Osteoblast (primary cell): ENCODE results near the gene LRRC1. TPM values are rescaled to one million over a fixed set of nuclear protein-coding genes. Genes with fewer than 3 reads are reported as not detected.

Experiments used
- DNase-seq: peaks from one replicate; pipeline ENCODE4 v3.0.0; 2011; ENCODE audit warnings: low spot score, mixed read lengths; ENCODE audit not compliant: insufficient read length; ENCODE audit errors: missing footprints
- H2AFZ ChIP-seq: 2 replicates; pipeline ENCODE4 v1.6.0; 2011; ENCODE audit warnings: mild to moderate bottlenecking, low read length
- H3K27ac ChIP-seq: 2 replicates; pipeline ENCODE4 v1.5.1; 2011; ENCODE audit warnings: mild to moderate bottlenecking, low read depth, low read length, moderate library complexity
- H3K27me3 ChIP-seq: 2 replicates; pipeline ENCODE4 v1.6.0; 2012; ENCODE audit warnings: mild to moderate bottlenecking, control low read depth, inconsistent platforms, low read length, moderate library complexity; ENCODE audit not compliant: insufficient read depth
- H3K36me3 ChIP-seq: 2 replicates; pipeline ENCODE4 v1.5.1; 2011; ENCODE audit warnings: mild to moderate bottlenecking, low read length, control low read depth, moderate library complexity; ENCODE audit not compliant: insufficient read depth
- H3K4me1 ChIP-seq: 2 replicates; pipeline ENCODE4 v1.5.1; 2011; ENCODE audit warnings: mild to moderate bottlenecking, low read length, control low read depth, moderate library complexity; ENCODE audit not compliant: insufficient read depth
- H3K4me2 ChIP-seq: 2 replicates; pipeline ENCODE4 v1.6.0; 2011; ENCODE audit warnings: mild to moderate bottlenecking, low read length; ENCODE audit not compliant: insufficient read depth
- H3K4me3 ChIP-seq: fragments of 200-600 bp; sonication (generic); 3 replicates; pipeline ENCODE4 v1.5.1; 2012; ENCODE audit warnings: mild to moderate bottlenecking, low read length, inconsistent platforms; ENCODE audit not compliant: insufficient read depth
- H3K79me2 ChIP-seq: 2 replicates; pipeline ENCODE4 v1.6.0; 2012; ENCODE audit warnings: mild to moderate bottlenecking, low read length, control low read depth, inconsistent platforms; ENCODE audit not compliant: insufficient read depth
- H3K9me3 ChIP-seq: 2 replicates; pipeline ENCODE4 v1.5.1; 2011; ENCODE audit warnings: low read depth, low read length, control low read depth
- H4K20me1 ChIP-seq: 2 replicates; pipeline ENCODE4 v1.6.0; 2012; ENCODE audit warnings: mild to moderate bottlenecking, low read length, control low read depth; ENCODE audit not compliant: insufficient read depth
- total RNA-seq: library from RNA; depleted of rRNA; stranded (reverse); fragments of >200 nt; gene quantifications from 2 replicates; pipeline ENCODE4 v1.2.3, GENCODE V29; 2012
- TF ChIP-seq, protein P1 (sequence below): IDR thresholded peaks from 2 replicates; pipeline ENCODE4 v1.5.1; 2011; ENCODE audit warnings: mild to moderate bottlenecking, low read depth, low read length, moderate library complexity; ENCODE audit errors: extremely low read depth

Gene LRRC1
- total RNA-seq, 1 donor, result 7.2 TPM

DNA sequence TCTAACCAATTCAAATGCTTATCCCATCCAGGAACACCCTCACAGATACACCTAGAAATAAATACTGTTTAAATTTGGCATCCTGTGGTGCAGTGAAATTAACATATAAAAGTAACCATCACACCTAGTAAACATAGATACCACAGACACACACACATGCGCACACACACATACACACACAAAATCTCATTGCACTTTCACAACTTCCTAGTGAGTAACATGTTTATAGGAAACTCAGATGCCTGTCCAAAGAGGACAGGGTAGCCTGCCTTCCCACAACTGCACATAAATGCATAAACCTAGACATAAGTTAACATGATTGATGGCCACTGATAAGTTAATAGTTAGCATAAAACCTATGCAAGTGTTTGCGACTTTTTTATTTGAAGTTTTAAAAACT lies 56.8 kb downstream of the LRRC1 start:
- TF ChIP-seq, protein P1, sequence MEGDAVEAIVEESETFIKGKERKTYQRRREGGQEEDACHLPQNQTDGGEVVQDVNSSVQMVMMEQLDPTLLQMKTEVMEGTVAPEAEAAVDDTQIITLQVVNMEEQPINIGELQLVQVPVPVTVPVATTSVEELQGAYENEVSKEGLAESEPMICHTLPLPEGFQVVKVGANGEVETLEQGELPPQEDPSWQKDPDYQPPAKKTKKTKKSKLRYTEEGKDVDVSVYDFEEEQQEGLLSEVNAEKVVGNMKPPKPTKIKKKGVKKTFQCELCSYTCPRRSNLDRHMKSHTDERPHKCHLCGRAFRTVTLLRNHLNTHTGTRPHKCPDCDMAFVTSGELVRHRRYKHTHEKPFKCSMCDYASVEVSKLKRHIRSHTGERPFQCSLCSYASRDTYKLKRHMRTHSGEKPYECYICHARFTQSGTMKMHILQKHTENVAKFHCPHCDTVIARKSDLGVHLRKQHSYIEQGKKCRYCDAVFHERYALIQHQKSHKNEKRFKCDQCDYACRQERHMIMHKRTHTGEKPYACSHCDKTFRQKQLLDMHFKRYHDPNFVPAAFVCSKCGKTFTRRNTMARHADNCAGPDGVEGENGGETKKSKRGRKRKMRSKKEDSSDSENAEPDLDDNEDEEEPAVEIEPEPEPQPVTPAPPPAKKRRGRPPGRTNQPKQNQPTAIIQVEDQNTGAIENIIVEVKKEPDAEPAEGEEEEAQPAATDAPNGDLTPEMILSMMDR, result no peak
- Histone ChIP-seq H3K4me2 (no peak overlapping the region), H3K36me3 (no peaks in the 10 kb centered on the region), H4K20me1 (no peaks in the 10 kb centered on the region), H3K4me3 (no peak overlapping the region), H3K9me3 (no peaks in the 10 kb centered on the region), H2AFZ (no peak overlapping the region), H3K27me3 (no peaks in the 10 kb centered on the region), H3K27ac (no peak overlapping the region), H3K79me2 (no peaks in the 10 kb centered on the region), H3K4me1 (no peaks in the 10 kb centered on the region)
- DNase-seq, result no peak

DNA sequence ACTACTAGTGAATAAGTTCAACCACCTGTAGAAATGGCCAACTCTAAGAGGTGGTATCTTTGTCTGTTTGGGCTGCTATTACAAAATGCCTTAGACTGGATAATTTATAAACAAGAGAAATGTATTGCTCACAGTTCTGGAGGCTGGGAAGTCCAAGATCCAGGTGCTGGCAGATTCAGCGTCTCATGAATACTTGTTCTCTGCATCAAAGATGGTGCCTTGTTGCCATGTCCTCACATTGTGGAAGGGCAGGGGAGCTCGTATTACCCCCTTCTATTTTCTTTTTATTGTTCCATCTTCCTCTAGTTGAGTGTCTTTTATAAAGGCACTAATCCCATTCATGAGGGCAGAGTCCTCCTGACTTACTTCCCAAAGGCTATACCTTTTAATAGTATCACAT lies 58.0 kb downstream of the LRRC1 start:
- Histone ChIP-seq H3K9me3 (no peaks in the 10 kb centered on the region), H3K27ac (no peak overlapping the region), H3K79me2 (no peaks in the 10 kb centered on the region), H3K27me3 (no peaks in the 10 kb centered on the region), H3K4me1 (no peaks in the 10 kb centered on the region), H4K20me1 (no peaks in the 10 kb centered on the region), H3K36me3 (no peaks in the 10 kb centered on the region), H3K4me2 (no peak overlapping the region), H2AFZ (no peak overlapping the region), H3K4me3 (no peak overlapping the region)
- no peak for DNase-seq
- TF ChIP-seq, protein P1, result no peak

DNA sequence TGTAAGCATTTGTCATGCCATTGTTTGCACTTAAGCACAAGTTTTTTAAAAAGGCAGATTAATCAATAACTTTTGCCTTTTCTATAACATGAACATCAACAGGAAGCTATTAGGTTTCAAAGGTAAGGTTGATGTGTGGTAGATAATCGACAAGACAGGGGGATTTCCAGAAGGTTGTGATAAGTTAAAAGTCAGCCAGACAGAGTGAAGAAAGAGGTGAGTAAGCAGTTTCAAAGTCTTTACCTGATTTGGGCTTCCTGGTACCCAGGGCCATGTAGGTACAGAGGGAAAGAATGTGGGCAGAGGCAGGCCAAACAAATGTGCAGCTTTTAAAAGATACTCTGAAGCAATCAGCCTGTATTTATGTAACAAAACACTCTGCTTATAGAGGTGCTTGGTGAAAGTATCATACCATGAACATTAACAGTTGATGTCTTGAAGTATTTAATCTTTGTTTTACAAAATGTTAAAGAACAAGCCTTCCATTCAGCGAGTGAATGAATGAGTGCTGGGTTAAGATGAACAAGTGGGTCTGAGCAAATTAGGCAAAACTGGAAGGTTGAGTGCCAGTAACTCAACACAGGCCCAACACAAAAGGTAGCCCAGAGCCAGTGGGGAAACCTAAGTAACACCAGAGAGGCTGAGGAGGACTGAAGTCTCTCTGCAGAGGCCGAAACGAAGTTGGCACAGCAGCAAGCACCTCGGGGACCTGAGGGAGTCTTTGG lies 60.2 kb downstream of the LRRC1 start:
- no peak overlapping the region for H3K27ac ChIP-seq
- H3K9me3 ChIP-seq, result no peaks in the 10 kb centered on the region
- H3K27me3 ChIP-seq, result no peaks in the 10 kb centered on the region
- no peaks in the 10 kb centered on the region for H3K4me1 ChIP-seq
- H3K4me2 ChIP-seq, result no peak overlapping the region
- TF ChIP-seq, protein P1, result no peak
- peaks cover 2% of the 10 kb centered on the region for H4K20me1 ChIP-seq
- DNase-seq, result no peak
- H2AFZ ChIP-seq, result no peak overlapping the region
- no peak overlapping the region for H3K4me3 ChIP-seq
- no peaks in the 10 kb centered on the region for H3K36me3 ChIP-seq
- no peaks in the 10 kb centered on the region for H3K79me2 ChIP-seq

DNA sequence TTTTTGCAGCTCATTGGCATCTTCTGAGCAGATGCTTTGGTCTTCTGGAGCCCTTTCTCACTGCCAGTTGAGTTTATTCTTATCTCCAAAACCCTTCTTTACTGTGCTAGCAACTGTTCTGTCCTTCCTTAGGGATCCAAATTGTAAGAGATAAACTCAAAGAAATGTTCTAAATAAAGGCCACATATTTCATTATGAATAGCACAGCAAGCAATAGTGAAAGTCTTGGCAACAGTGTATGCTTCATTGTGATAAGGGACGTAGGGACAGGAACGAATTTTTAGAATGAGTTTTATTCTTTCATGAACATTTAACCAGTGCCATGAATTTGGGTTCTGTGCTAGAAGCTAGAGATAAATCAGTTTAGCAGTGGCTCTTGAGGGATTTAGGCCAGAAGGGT lies 61.1 kb downstream of the LRRC1 start:
- Histone ChIP-seq H2AFZ (no peak overlapping the region), H3K27ac (no peak overlapping the region), H3K79me2 (no peaks in the 10 kb centered on the region), H3K9me3 (no peaks in the 10 kb centered on the region), H4K20me1 (peaks cover 2% of the 10 kb centered on the region), H3K4me2 (no peak overlapping the region), H3K36me3 (no peaks in the 10 kb centered on the region), H3K27me3 (no peaks in the 10 kb centered on the region), H3K4me1 (no peaks in the 10 kb centered on the region), H3K4me3 (no peak overlapping the region)
- no peak for DNase-seq
- TF ChIP-seq, protein P1, result no peak
